Esophagus muscularis mucosa (tissue), 4 donors: ENCODE results near the gene PCED1B. TPM values are rescaled to one million over a fixed set of nuclear protein-coding genes. Genes with fewer than 3 reads are reported as not detected.
A peak's percentile ranks its signal among the peaks of the same experiment; 100 is the strongest.

Experiments
- DNase-seq: peaks from one replicate; pipeline ENCODE4 v3.0.0-alpha.2; 2017; ENCODE audit errors: extremely low spot score
- H3K27ac ChIP-seq, 4 donors: fragments of 200-600 bp; sonication (generic); replicated peaks in 1 of 4; 1 replicate in 3 of 4; 2 replicates in 1 of 4; pipeline ENCODE4 v1.5.1; 2016 to 2019; ENCODE audit warnings: mild to moderate bottlenecking in 1 of 4
- H3K27me3 ChIP-seq, 4 donors: fragments of 200-600 bp; sonication (generic); one replicate each; pipeline versions ENCODE4 v1.5.1 to v1.6.0; 2016 to 2019
- H3K36me3 ChIP-seq, 4 donors: fragments of 200-600 bp; sonication (generic); one replicate each; pipeline ENCODE4 v1.5.1; 2016 to 2019
- H3K4me1 ChIP-seq, 4 donors: fragments of 200-600 bp; sonication (generic); one replicate each; pipeline ENCODE4 v1.5.1; 2016 to 2019
- H3K4me3 ChIP-seq, 4 donors: fragments of 200-600 bp; sonication (generic); 1 replicate in 2 of 4; 2 replicates in 2 of 4; pipeline ENCODE4 v1.5.1; 2016 to 2019; ENCODE audit warnings: mild to moderate bottlenecking in 4 of 4, moderate library complexity in 1 of 4
- H3K9me3 ChIP-seq, 4 donors: fragments of 200-600 bp; sonication (generic); 1 replicate in 3 of 4; 2 replicates in 1 of 4; pipeline ENCODE4 v1.5.1; 2016 to 2019
- EP300 ChIP-seq: sonication (generic); formaldehyde crosslinking; IDR thresholded peaks from one replicate; pipeline ENCODE4 v1.6.1; 2017; ENCODE audit warnings: antibody characterized with exemption
- POLR2A ChIP-seq: fragments of 450-650 bp; IDR thresholded peaks from one replicate; pipeline ENCODE4 v1.6.1; 2017; ENCODE audit warnings: antibody characterized with exemption, moderate library complexity, mild to moderate bottlenecking, low read depth
- POLR2AphosphoS5 ChIP-seq, 2 donors: sonication (generic); formaldehyde crosslinking; IDR thresholded peaks; one replicate each; pipeline ENCODE4 v1.6.1; 2017; ENCODE audit warnings: antibody characterized with exemption in 2 of 2
- WGBS: methylation state at CpG from one replicate; pipeline ENCODE4 v1.1.5; 2018; 5-methylcytosine and 5-hydroxymethylcytosine counted together
- intact Hi-C: fragments of 100-400 bp; cut with DNase I; formaldehyde crosslinking; loops from one replicate; pipeline ENCODE4 v1.15.1; 2023
- total RNA-seq, 4 donors: library from RNA; depleted of rRNA; stranded (reverse); fragments of >200 nt; gene quantifications; one replicate each; pipeline versions ENCODE4 v1.1.0 to v1.2.1, GENCODE V29; 2016
- TF ChIP-seq, protein P1 (sequence below), 3 experiments: fragments of 200-600 bp in 2 of 3; fragments of 450-650 bp in 1 of 3; sonication (generic) in 2 of 3; IDR thresholded peaks; one replicate each; pipeline ENCODE4 v1.5.1; 2017 to 2019; ENCODE audit warnings: antibody characterized with exemption in 3 of 3, mild to moderate bottlenecking in 2 of 3, moderate library complexity in 1 of 3

The PCED1B gene
- total RNA-seq, 4 donors from 2014 or later, result 0.92 to 2.1 (median 1.1) TPM

DNA sequence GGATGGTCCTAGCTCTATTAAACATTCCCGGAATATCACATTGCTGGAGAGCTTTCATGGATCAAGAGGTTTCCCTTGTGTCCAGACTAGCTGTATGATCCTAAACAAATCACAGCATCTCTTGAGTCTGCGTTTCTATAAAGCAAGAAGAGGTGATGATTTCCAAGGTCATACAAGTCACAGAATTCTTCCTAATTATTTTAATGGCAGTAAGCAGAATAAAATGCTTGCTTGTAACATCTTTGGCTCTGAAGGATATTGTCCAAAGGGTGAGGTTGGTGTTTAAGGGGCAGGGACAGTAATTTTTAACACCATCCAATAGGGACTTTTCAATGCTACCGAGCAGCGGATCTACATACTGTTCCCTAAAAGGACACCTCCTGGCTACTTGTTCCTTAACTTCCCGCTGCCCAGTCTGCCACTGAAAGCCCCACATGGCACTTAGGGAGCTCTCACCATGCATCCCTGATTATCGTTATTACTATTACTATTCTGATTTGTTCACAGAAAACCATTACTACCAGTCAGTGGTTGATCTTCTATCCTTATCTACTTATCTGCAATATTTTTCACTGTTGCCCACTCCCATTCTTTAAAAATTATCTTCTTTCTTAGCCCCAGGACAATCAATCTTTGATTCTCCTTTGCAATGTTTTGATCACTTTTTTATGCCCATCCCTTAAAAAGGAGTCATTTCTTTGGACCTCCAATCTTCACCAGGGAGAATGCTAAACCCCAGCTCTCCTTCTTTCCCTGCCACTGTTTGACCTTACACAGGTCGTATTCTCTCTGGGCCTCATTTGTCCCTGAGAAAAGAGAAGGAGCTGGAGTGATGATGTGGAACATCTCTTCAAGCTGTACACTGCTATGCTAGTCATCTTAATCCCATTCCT, 4.0 kb upstream of the PCED1B start:
- H3K4me1 ChIP-seq, result peaks cover 6 to 22% (median 17%) of the 10 kb centered on the region in 4 donors
- DNase-seq, result no peak
- 91% methylated on average over 7 of the region's 7 CpGs for WGBS
- no peaks in the 10 kb centered on the region for H3K27me3 ChIP-seq
- H3K27ac ChIP-seq, result no peak overlapping the region
- TF ChIP-seq, protein P1, sequence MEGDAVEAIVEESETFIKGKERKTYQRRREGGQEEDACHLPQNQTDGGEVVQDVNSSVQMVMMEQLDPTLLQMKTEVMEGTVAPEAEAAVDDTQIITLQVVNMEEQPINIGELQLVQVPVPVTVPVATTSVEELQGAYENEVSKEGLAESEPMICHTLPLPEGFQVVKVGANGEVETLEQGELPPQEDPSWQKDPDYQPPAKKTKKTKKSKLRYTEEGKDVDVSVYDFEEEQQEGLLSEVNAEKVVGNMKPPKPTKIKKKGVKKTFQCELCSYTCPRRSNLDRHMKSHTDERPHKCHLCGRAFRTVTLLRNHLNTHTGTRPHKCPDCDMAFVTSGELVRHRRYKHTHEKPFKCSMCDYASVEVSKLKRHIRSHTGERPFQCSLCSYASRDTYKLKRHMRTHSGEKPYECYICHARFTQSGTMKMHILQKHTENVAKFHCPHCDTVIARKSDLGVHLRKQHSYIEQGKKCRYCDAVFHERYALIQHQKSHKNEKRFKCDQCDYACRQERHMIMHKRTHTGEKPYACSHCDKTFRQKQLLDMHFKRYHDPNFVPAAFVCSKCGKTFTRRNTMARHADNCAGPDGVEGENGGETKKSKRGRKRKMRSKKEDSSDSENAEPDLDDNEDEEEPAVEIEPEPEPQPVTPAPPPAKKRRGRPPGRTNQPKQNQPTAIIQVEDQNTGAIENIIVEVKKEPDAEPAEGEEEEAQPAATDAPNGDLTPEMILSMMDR (IDR thresholded peaks at IDR 0.05), result no peak
- TF ChIP-seq POLR2AphosphoS5 (IDR thresholded peaks at IDR 0.05), result no peak
- TF ChIP-seq EP300, result no peak
- TF ChIP-seq POLR2A, result no peak
- intact Hi-C loops, result no loop called here
- no peaks in the 10 kb centered on the region for H3K9me3 ChIP-seq
- no peak overlapping the region for H3K4me3 ChIP-seq
- no peaks in the 10 kb centered on the region for H3K36me3 ChIP-seq

DNA sequence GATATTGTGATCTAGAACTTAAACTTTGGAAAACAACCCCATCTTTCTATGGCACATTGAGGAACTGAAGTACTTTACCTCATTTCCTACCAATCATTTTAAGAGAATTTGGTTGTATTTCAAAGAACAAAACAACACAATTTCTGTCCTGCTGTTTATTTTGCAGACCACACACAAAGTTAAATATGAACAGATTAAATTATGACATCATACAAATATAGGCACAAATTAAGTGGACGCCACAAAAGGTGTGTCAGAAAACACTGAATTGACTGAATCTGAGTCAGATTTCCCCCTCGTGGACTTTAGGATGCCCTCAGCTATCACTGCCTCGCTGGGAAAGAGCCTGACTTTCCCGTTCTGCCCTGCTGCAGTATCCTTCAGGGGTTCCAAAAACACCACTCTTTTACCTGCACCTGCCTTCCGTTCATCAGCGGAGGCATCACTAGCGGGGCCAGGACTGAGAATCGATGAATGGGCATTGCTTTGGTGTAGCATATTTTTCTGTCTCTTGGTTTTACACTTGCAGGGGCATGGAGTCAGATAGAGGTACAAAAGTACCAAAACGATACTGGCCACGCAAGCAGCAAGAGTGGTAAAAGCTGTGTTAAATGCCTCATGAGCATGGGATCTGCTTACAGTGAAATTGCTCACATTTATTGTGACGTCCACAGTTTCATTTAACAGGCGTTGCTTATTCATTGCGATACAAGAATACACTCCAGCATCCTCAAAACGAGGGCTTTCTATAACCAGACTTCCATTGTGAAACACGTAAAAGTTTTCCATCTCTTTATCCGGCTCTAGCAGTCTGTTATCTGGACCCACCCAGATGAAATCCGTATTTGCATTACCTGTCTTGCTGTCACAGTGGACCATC, 2.0 kb upstream of the PCED1B start:
- Histone ChIP-seq H3K27ac (no peak overlapping the region), H3K4me1 (peaks cover 6 to 28% (median 18%) of the 10 kb centered on the region in 4 donors), H3K36me3 (no peaks in the 10 kb centered on the region), H3K4me3 (no peak overlapping the region), H3K9me3 (no peaks in the 10 kb centered on the region), H3K27me3 (no peaks in the 10 kb centered on the region)
- 87% methylated on average over 17 of the region's 17 CpGs for WGBS
- no peak for DNase-seq
- no peak for TF ChIP-seq EP300
- TF ChIP-seq POLR2AphosphoS5 (IDR thresholded peaks at IDR 0.05), result no peak
- no peak for TF ChIP-seq POLR2A
- TF ChIP-seq, protein P1 (IDR thresholded peaks at IDR 0.05), result no peak
- intact Hi-C loops, result no loop called here

DNA sequence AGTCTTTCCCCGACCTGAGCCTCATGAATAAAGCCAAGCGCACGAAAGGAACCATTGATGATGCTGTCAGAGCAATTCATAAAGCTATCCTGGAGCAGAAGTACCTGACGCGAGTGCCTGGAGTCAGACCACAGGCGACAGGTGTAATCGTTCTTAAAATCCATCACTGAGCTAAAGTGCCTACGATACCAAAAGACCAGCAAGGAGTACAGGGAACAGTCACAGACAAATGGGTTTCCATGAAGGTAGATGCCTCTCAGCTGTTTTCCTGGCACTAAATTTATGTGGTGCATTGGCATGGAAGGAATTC, 1.4 kb upstream of the PCED1B start:
- TF ChIP-seq, protein P1 (IDR thresholded peaks at IDR 0.05), result no peak
- TF ChIP-seq POLR2AphosphoS5 (IDR thresholded peaks at IDR 0.05), result no peak
- no peak for TF ChIP-seq POLR2A
- no peak for TF ChIP-seq EP300
- no peak for DNase-seq
- intact Hi-C loops, result no loop called here
- 90% methylated on average over 8 of the region's 8 CpGs for WGBS
- no peaks in the 10 kb centered on the region for H3K27me3 ChIP-seq
- H3K4me3 ChIP-seq, result peak overlapping the region in 2 of 4 donors; percentile 84 to 87
- peaks cover 6 to 32% (median 20%) of the 10 kb centered on the region in 4 donors for H3K4me1 ChIP-seq
- no peaks in the 10 kb centered on the region for H3K36me3 ChIP-seq
- no peaks in the 10 kb centered on the region for H3K9me3 ChIP-seq
- H3K27ac ChIP-seq, result no peak overlapping the region

DNA sequence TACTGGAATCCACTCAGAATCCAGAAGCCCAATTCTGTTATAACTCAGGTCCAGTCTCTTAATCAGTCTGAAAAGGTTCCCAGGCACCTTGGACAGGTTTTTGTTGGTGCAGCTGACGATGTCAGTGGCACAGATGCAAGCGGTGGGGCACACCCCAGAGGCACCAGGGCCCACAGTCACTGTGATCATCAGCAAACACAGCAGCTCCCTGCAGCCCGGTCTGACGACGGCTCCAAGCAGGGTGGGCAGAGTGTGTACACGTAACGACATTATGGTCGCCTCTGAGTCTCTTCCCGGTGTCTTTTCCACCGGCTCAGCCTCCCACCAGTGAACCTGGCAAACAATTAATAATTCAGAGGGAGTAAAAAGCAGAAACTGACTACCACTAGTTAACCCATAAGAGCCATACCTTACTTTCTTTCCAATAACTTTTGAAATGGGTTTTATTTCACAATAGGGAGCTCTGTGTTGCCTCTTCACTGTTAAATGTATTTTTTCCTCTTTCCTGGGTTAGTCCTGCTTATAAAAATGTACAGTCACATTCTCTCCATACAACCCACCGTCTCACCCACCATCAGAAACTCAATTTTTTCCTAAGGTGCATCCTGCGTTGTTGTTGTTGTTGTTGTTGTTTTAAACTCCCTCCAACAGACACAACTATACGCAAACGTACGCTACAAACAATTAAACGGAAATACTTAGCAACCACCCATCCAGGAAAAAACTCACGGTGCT, 521 bp upstream of the PCED1B start:
- H3K27ac ChIP-seq, result peak overlapping the region; percentile 84 to 90 (median 87)
- peaks cover 6 to 37% (median 21%) of the 10 kb centered on the region in 4 donors for H3K4me1 ChIP-seq
- no peaks in the 10 kb centered on the region for H3K9me3 ChIP-seq
- DNase-seq, result no peak
- TF ChIP-seq, protein P1 (IDR thresholded peaks at IDR 0.05), result no peak
- TF ChIP-seq POLR2AphosphoS5 (IDR thresholded peaks at IDR 0.05), result peak in 1 of 2 donors; percentile 31
- peak overlapping the region; percentile 84 to 87 (median 84) for H3K4me3 ChIP-seq
- WGBS, result 2% methylated on average over 17 of the region's 17 CpGs
- H3K27me3 ChIP-seq, result no peaks in the 10 kb centered on the region
- H3K36me3 ChIP-seq, result no peaks in the 10 kb centered on the region
- intact Hi-C loops, result no loop called here
